Astrocyte of the cerebellum (primary cell): ENCODE data around the gene LILRA2.

Source experiments
- DNase-seq: peaks from one replicate; pipeline ENCODE4 v3.0.0-alpha.2; 2011; ENCODE audit warnings: low read depth
- H3K4me3 ChIP-seq: 2 replicates; pipeline ENCODE4 v1.5.1; 2011; ENCODE audit warnings: mild to moderate bottlenecking, low read depth, low read length, moderate library complexity
- in situ Hi-C: cut with HindIII; loops from 2 replicates; pipeline ENCODE4 v1.10.0; 2017; ENCODE audit warnings: low sequenced_read_pairs
- TF ChIP-seq, protein P1 (sequence below): IDR thresholded peaks from 2 replicates; pipeline ENCODE4 v1.5.1; 2012; ENCODE audit warnings: low read length, low read depth, moderate library complexity, mild to moderate bottlenecking; ENCODE audit errors: missing control alignments

The LILRA2 gene

DNA sequence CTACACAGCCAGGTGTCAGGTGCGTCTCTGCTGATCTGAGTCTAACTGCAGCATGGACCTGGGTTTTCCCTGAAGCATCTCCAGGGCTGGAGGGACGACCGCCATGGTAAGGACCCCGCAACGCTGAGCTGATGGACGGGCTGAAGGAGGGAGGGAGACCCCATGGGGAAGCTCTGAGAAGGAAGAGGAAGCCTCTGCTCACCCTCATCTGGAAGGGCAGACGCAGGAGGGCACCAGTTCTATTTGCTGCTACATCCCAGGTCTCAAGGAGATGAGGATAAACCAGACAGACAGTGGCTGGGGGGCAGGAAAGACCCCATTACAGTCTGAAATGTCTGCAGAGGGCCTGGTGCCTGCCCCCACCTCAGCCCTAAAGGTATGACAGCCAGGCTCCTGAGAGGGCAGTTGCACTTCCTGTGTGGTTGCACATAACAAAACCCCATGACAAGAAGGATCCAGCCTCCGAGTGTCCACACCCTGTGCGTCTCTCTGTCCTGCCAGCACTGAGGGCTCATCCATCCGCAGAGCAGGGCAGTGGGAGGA, at the start of gene LILRA2:
Gene LILRA2, plus strand, starts transcription at position 461 of the 543 bp plus-strand sequence. CDS start 89 bp downstream, outside the sequence.
- no peak for DNase-seq
- in situ Hi-C loops: no loop called here
- no peak within 1 kb of the TSS for H3K4me3 ChIP-seq
- TF ChIP-seq, protein P1, sequence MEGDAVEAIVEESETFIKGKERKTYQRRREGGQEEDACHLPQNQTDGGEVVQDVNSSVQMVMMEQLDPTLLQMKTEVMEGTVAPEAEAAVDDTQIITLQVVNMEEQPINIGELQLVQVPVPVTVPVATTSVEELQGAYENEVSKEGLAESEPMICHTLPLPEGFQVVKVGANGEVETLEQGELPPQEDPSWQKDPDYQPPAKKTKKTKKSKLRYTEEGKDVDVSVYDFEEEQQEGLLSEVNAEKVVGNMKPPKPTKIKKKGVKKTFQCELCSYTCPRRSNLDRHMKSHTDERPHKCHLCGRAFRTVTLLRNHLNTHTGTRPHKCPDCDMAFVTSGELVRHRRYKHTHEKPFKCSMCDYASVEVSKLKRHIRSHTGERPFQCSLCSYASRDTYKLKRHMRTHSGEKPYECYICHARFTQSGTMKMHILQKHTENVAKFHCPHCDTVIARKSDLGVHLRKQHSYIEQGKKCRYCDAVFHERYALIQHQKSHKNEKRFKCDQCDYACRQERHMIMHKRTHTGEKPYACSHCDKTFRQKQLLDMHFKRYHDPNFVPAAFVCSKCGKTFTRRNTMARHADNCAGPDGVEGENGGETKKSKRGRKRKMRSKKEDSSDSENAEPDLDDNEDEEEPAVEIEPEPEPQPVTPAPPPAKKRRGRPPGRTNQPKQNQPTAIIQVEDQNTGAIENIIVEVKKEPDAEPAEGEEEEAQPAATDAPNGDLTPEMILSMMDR: no peak

DNA sequence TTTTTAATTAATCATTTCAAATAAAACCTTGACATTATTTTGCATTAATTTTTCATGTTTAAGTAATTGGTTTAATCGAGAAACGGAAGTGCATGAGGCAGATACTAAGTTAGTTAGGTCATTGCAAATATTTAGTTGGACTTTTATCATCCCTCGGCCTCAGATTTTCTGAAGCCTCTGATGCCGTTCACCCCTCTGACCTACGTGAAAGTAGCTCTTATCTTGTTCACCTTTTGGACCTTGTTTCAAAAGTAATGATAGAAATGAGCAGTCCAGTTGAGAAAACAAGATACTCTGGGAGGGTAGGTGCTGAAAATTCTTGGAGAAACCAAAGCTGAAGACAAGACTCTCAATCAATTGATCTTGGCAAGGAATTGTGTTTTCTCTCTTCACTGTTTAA, 48.0 kb upstream of the LILRA2 start:
- H3K4me3 ChIP-seq: no peak overlapping the region
- TF ChIP-seq, protein P1: no peak
- DNase-seq: no peak
- in situ Hi-C loops: no loop called here

DNA sequence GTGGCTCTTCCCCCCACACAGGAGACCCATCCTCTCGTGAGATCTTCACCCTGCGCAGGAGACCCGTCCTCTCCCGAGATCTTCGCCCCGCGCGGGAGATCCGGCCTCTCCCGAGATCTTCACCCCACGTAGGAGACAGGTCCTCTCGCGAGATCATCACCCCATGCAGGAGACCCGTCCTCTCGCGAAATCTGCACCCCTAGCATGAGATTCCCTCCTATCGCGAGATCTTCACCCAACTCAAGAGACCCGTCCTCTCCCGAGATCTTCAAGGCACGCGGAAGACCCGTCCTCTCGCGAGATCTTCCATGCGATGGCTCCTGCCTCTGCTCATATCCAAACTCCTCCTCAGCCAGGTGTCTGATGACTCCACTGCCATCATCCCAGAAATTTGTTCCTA, 46.6 kb upstream of the LILRA2 start:
- DNase-seq: no peak
- in situ Hi-C loops: no loop called here
- H3K4me3 ChIP-seq: no peak overlapping the region
- TF ChIP-seq, protein P1: no peak

DNA sequence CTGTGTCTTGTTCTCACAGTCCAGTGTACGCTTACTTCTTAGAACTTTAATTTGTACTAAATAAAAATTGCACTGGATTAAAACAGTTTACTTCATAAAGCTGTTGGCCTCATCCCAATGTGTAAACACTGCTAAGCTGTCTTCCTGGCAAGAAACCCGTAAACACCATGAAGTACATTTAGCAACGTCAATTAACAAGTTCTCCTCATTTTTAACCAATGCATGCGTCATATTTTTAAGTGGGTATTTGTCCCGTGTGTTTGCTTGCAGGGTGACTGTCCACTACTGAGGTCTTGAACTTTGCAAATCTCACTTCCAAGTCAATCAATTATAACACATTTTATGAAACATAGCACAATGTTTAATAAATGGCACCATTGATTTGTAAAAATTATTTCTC, 42.7 kb upstream of the LILRA2 start:
- in situ Hi-C loops: no loop called here
- no peak for DNase-seq
- no peak overlapping the region for H3K4me3 ChIP-seq
- TF ChIP-seq, protein P1: no peak

DNA sequence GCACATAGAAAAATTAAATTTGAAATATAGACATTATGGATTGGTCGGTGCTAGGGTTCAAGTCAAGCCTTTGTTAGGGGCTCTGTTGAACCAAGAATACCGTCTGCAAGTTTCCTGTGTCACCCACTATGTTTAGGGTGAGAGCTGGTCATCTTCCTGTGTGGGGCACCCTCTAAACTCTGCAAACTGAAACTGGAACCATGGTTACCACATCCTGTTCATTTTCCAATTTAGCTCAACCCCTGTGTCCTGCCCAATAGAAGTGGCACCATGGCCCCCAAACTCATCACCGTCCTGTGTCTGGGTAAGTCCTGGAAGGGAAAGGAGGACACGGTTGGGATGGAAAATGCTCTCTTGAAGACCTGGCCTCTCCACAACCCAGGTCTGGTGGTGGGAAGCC, 41.1 kb upstream of the LILRA2 start:
- no peak for DNase-seq
- no peak overlapping the region for H3K4me3 ChIP-seq
- TF ChIP-seq, protein P1: no peak
- in situ Hi-C loops: no loop called here

DNA sequence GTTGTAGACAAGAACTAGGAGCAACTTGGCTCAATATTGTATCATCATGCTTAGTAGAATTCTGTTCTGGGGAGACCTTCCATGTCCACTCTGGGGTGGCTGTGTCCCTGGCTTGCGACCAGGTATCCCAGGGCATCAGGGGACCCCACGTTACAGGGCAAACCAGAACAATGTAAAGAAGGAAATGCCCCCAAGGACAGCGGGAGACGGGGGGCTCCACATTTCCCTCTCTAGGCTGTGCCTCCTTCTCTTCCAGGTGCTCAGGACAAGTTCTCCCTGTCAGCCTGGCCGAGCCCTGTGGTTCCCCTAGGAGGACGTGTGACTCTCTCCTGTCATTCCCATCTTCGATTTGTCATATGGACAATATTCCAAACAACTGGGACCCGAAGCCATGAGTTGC, 40.1 kb upstream of the LILRA2 start:
- DNase-seq: no peak
- TF ChIP-seq, protein P1: no peak
- in situ Hi-C loops: no loop called here
- no peak overlapping the region for H3K4me3 ChIP-seq

DNA sequence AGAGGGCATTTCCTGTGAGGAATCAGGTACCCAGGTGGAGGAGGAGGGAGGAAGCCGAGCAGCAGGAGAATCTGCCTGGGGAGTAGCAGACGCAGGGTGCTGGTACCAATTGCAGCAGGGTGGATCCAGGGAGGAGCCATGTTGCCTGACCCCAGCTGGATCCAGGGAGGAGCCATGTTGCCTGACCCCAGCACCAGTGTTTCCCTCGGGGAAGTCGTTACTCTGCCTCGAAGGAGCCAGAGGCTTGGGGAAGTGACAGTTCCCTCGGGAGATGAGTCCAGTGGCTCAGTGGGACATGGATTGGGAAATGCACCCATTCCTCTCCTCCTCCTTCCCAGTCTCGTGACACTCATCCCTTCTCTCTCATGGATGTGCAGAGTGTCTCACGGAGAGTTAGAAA, 39.4 kb upstream of the LILRA2 start:
- DNase-seq: no peak
- no peak overlapping the region for H3K4me3 ChIP-seq
- TF ChIP-seq, protein P1: no peak
- in situ Hi-C loops: no loop called here
